KOPT-K1 (cell line): Measurements from ENCODE around the gene VILL.

Experiments
- H3K27ac ChIP-seq: fragments of 200-600 bp; sonication (generic); 2 replicates; pipeline ENCODE4 v1.5.1; 2016; ENCODE audit warnings: antibody characterized with exemption, mild to moderate bottlenecking, low read depth, low read length; ENCODE audit not compliant: poor library complexity, severe bottlenecking
- H3K36me3 ChIP-seq: fragments of 200-600 bp; sonication (generic); 2 replicates; pipeline ENCODE4 v1.5.1; 2017; ENCODE audit warnings: antibody characterized with exemption, mild to moderate bottlenecking, low read length, moderate library complexity; ENCODE audit not compliant: insufficient read depth
- H3K9me3 ChIP-seq: fragments of 200-600 bp; sonication (generic); 2 replicates; pipeline ENCODE4 v1.5.1; 2017; ENCODE audit warnings: antibody characterized with exemption, low read length, mild to moderate bottlenecking; ENCODE audit not compliant: insufficient read depth, poor library complexity, severe bottlenecking

The VILL gene

GRCh38 chr3:37955918-37956707 lies 34.5 kb upstream of the VILL start:
- Histone ChIP-seq H3K27ac (peak overlapping the region; percentile 85), H3K9me3 (no peaks in the 10 kb centered on the region)

GRCh38 chr3:37956723-37957538 lies 33.7 kb upstream of the VILL start:
- no peaks in the 10 kb centered on the region for H3K36me3 ChIP-seq
- H3K9me3 ChIP-seq, result no peaks in the 10 kb centered on the region
- peak overlapping the region; percentile 85 for H3K27ac ChIP-seq

More at GRCh38 chr3:37955918-37956707, 34.5 kb upstream of the VILL start:
- H3K36me3 ChIP-seq, result no peaks in the 10 kb centered on the region

- H3K27ac ChIP-seq, result peak overlapping the region; percentile 85
- no peaks in the 10 kb centered on the region for H3K9me3 ChIP-seq
Measured at GRCh38 chr3:37957539-37957936, 33.0 kb upstream of the VILL start.

GRCh38 chr3:37961622-37962431 lies 28.8 kb upstream of the VILL start:
- no peaks in the 10 kb centered on the region for H3K9me3 ChIP-seq
- no peak overlapping the region for H3K27ac ChIP-seq
- H3K36me3 ChIP-seq, result no peaks in the 10 kb centered on the region

More at GRCh38 chr3:37957539-37957936, 33.0 kb upstream of the VILL start:
- no peaks in the 10 kb centered on the region for H3K36me3 ChIP-seq

GRCh38 chr3:37963016-37963415 lies 27.6 kb upstream of the VILL start:
- Histone ChIP-seq H3K36me3 (no peaks in the 10 kb centered on the region), H3K9me3 (no peaks in the 10 kb centered on the region), H3K27ac (no peak overlapping the region)

- no peak overlapping the region for H3K27ac ChIP-seq
- no peaks in the 10 kb centered on the region for H3K36me3 ChIP-seq
- H3K9me3 ChIP-seq, result no peaks in the 10 kb centered on the region
Measured at GRCh38 chr3:37963635-37964034, 27.0 kb upstream of the VILL start.

- H3K9me3 ChIP-seq, result no peaks in the 10 kb centered on the region
- H3K36me3 ChIP-seq, result no peaks in the 10 kb centered on the region
- no peak overlapping the region for H3K27ac ChIP-seq
Measured at GRCh38 chr3:37964146-37964545, 26.4 kb upstream of the VILL start.

- no peaks in the 10 kb centered on the region for H3K9me3 ChIP-seq
- no peaks in the 10 kb centered on the region for H3K36me3 ChIP-seq
- H3K27ac ChIP-seq, result no peak overlapping the region
Measured at GRCh38 chr3:37964716-37965115, 25.9 kb upstream of the VILL start.

- Histone ChIP-seq H3K9me3 (no peaks in the 10 kb centered on the region), H3K27ac (no peak overlapping the region), H3K36me3 (no peaks in the 10 kb centered on the region)
Measured at GRCh38 chr3:37967260-37967881, 23.2 kb upstream of the VILL start.

GRCh38 chr3:37968199-37968598 lies 22.4 kb upstream of the VILL start:
- Histone ChIP-seq H3K9me3 (no peaks in the 10 kb centered on the region), H3K27ac (no peak overlapping the region), H3K36me3 (no peaks in the 10 kb centered on the region)

GRCh38 chr3:37968813-37969595 lies 21.6 kb upstream of the VILL start:
- H3K9me3 ChIP-seq, result no peaks in the 10 kb centered on the region
- no peak overlapping the region for H3K27ac ChIP-seq
- no peaks in the 10 kb centered on the region for H3K36me3 ChIP-seq

- Histone ChIP-seq H3K9me3 (no peaks in the 10 kb centered on the region), H3K36me3 (no peaks in the 10 kb centered on the region), H3K27ac (no peak overlapping the region)
Measured at GRCh38 chr3:37969596-37970100, 20.9 kb upstream of the VILL start.

- Histone ChIP-seq H3K9me3 (no peaks in the 10 kb centered on the region), H3K27ac (no peak overlapping the region), H3K36me3 (peaks cover 3% of the 10 kb centered on the region)
Measured at GRCh38 chr3:37970802-37971201, 19.8 kb upstream of the VILL start.

GRCh38 chr3:37971467-37971866 lies 19.1 kb upstream of the VILL start:
- Histone ChIP-seq H3K9me3 (no peaks in the 10 kb centered on the region), H3K36me3 (peaks cover 8% of the 10 kb centered on the region), H3K27ac (no peak overlapping the region)
